Kasumi-1 (cell line): ENCODE data around the gene TRAPPC12.

ENCODE experiments used
- DNase-seq, 2 experiments: peaks; one replicate each; lab custom pipeline; 2025; lab: John Stamatoyannopoulos, UW

Gene TRAPPC12

GRCh38 chr2:3468296-3468988 lies 88.9 kb downstream of the TRAPPC12 start:
- DNase-seq: no peak

GRCh38 chr2:3469486-3469885 lies 90.0 kb downstream of the TRAPPC12 start:
- no peak for DNase-seq

GRCh38 chr2:3470166-3470651 lies 90.7 kb downstream of the TRAPPC12 start:
- no peak for DNase-seq

- DNase-seq: no peak
These were observed 91.6 kb downstream of the TRAPPC12 start for GRCh38 chr2:3470856-3471737.

- no peak for DNase-seq
These were observed 92.8 kb downstream of the TRAPPC12 start for GRCh38 chr2:3472296-3472695.

GRCh38 chr2:3472966-3473365 lies 93.5 kb downstream of the TRAPPC12 start:
- no peak for DNase-seq

GRCh38 chr2:3475771-3476170 lies 96.3 kb downstream of the TRAPPC12 start:
- DNase-seq: no peak

- DNase-seq: no peak
These were observed 97.0 kb downstream of the TRAPPC12 start for GRCh38 chr2:3476321-3476984.

GRCh38 chr2:3476985-3477327 lies 97.5 kb downstream of the TRAPPC12 start:
- DNase-seq: no peak

GRCh38 chr2:3478846-3479385 lies 99.4 kb downstream of the TRAPPC12 start:
- DNase-seq: no peak

- no peak for DNase-seq
These were observed 100.2 kb downstream of the TRAPPC12 start for GRCh38 chr2:3479430-3480320.

- no peak for DNase-seq
These were observed 101.0 kb downstream of the TRAPPC12 start for GRCh38 chr2:3480352-3481010.

- DNase-seq: no peak
These were observed 101.5 kb downstream of the TRAPPC12 start for GRCh38 chr2:3481011-3481400.

GRCh38 chr2:3481736-3482362 lies 102.4 kb downstream of the TRAPPC12 start:
- no peak for DNase-seq

- no peak for DNase-seq
These were observed 102.9 kb downstream of the TRAPPC12 start for GRCh38 chr2:3482363-3482821.

- no peak for DNase-seq
These were observed 103.9 kb downstream of the TRAPPC12 start for GRCh38 chr2:3483227-3483985.

- no peak for DNase-seq
These were observed 104.8 kb downstream of the TRAPPC12 start for GRCh38 chr2:3483986-3484960.

GRCh38 chr2:3485166-3485565 lies 105.7 kb downstream of the TRAPPC12 start:
- DNase-seq: no peak
